ENCODE data around the gene DHPS.
"Not testable (repeated sequence)": the region's sequence is repeated elsewhere in the genome, so short reads cannot be mapped to it uniquely, and the experiment has no call there.

DNA sequence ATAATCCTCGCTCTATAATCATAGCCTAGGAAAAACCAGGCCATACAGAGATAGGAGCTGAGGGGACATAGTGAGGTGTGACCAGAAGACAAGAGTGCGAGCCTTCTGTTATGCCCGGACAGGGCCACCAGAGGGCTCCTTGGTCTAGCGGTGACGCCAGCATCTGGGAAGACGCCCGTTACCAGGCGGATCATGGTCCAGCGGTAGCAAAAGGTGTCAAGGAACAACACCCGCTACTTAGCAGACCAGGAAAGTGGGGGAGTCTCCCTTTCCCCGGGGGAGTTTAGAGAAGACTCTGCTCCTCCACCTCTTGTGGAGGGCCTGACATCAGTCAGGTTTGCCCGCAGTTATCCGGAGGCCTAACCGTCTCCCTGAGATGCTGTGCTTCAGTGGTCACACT lies 30.4 kb upstream of the DHPS start:
- TF ChIP-seq ZNF12 (CRISPR knock-in tag; IDR thresholded peaks at IDR 0.05); ZNF232 (CRISPR knock-in tag; IDR thresholded peaks at IDR 0.05; ENCODE audit: borderline replicate concordance); FOSL2 (CRISPR knock-in tag; IDR thresholded peaks at IDR 0.05); NR2F1 (CRISPR knock-in tag; IDR thresholded peaks at IDR 0.05); TCF7 (IDR thresholded peaks at IDR 0.05; ENCODE audit: low read depth): not testable (repeated sequence)
- TF ChIP-seq, protein P1, sequence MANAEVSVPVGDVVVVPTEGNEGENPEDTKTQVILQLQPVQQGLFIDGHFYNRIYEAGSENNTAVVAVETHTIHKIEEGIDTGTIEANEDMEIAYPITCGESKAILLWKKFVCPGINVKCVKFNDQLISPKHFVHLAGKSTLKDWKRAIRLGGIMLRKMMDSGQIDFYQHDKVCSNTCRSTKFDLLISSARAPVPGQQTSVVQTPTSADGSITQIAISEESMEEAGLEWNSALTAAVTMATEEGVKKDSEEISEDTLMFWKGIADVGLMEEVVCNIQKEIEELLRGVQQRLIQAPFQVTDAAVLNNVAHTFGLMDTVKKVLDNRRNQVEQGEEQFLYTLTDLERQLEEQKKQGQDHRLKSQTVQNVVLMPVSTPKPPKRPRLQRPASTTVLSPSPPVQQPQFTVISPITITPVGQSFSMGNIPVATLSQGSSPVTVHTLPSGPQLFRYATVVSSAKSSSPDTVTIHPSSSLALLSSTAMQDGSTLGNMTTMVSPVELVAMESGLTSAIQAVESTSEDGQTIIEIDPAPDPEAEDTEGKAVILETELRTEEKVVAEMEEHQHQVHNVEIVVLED (CRISPR knock-in tag; IDR thresholded peaks at IDR 0.05; ENCODE audit: borderline replicate concordance) = not testable (repeated sequence)
- TF ChIP-seq, protein P2, sequence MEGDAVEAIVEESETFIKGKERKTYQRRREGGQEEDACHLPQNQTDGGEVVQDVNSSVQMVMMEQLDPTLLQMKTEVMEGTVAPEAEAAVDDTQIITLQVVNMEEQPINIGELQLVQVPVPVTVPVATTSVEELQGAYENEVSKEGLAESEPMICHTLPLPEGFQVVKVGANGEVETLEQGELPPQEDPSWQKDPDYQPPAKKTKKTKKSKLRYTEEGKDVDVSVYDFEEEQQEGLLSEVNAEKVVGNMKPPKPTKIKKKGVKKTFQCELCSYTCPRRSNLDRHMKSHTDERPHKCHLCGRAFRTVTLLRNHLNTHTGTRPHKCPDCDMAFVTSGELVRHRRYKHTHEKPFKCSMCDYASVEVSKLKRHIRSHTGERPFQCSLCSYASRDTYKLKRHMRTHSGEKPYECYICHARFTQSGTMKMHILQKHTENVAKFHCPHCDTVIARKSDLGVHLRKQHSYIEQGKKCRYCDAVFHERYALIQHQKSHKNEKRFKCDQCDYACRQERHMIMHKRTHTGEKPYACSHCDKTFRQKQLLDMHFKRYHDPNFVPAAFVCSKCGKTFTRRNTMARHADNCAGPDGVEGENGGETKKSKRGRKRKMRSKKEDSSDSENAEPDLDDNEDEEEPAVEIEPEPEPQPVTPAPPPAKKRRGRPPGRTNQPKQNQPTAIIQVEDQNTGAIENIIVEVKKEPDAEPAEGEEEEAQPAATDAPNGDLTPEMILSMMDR (CRISPR knock-in tag; IDR thresholded peaks at IDR 0.05) = peak; percentile 42
